ENCODE measurements around the gene NDUFA9.

NDUFA9 gene

DNA sequence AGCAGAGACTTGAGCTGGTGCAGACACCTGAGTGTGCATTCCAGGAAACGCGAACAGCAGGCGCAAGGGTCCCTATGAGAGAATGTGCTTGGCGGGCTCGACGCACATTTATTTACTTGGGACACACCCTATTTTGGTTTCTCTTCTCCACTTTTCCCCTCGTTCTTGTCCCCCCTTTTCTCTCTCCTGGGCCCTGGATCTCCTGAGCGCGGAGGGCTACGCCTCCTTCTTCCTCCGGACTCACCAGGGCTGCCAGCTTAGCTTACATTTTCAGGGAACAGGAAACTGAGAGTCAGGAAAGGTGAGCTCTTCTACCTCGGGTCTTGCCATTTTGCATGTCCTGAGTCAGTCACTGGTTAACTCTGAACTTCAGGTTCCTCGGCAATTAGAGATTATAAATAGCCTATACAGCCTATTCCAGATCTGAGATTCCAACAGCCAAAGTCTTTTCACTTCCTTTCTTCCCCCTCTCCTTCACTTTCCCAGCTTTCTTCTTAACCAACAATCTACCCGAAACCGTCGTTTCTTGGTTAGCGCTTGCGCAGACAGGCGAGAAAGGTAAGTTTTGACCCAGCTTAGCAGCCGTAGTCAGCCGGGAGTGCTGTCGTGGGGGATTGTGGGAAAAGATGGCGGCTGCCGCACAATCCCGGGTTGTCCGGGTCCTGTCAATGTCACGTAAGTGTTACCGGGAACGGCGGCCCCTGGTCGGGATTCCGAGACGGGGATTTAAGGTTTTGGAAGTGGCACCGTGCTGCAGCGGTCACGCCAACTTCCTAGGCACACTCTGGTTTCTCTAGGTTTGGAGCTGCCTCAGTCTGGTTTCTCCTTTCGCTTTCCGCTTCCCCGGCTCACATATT, at the start of gene NDUFA9, which contains the start of gene AKAP3:
Gene NDUFA9 (plus strand): TSS at position 614 of the 857 bp plus-strand sequence. CDS start 13 bp downstream, at position 627.
Gene AKAP3 (minus strand): TSS at position 551 of the 857 bp plus-strand sequence. CDS start 10,855 bp downstream, outside the sequence.
- DNase-seq = peak; percentile 72 to 80

DNA sequence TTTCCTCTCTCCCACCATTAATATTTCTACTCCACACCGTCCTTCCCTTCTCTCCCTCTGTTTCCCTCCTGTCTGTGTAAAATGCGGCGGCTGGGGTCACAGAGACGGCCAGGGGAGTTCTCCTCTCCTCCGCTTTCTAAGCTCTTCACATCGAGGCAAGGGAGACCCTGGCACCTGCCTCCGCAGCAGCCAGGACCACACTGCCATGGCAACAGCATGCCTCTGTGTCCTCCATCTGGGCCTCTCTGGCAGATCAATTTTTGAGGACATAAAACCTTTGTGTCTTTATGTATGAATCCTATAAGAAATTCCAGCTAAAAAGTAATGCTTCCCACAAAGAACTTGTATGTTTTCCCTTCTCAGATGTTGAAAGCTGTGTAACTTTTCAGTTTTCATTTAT, 45.5 kb upstream of the NDUFA9 start:
- DNase-seq = no peak

DNA sequence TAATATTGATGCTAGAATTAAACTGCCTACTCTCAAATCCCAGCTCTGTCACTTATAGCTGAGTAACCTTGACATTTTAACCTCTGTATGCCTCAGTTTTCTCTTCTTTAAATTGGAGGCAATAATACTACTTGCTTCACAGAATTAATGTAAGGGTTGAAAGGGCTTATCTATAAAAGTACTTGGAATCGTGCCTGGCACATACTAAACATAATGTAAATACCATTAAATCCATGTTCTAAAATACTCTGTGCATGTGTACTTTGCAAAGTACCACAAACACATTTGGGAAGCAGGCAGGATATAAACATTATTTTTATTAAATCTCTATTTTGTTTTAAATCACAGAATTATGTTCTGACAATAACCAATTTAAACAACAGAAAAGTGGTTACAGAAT, 45.0 kb upstream of the NDUFA9 start:
- DNase-seq = no peak

DNA sequence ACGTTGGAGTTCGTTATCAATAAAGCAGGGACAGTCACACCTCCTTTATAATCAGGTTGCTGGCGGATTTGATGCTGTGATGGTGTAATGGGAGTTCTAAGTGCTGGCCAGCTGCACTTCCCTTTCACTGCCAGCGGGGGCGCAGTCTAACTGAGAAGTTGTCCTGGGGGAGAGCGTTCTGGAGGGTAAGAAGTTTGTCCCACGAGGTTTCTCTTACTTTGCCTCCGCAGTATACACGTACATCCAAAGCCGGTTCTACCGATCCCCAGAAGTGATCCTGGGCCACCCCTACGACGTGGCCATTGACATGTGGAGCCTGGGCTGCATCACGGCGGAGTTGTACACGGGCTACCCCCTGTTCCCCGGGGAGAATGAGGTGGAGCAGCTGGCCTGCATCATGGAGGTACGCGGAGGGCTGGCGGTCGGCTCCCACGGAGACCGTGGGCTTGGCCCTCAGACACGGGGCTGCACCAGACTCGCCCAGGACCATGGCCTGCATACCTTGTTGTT, 44.2 kb upstream of the NDUFA9 start:
- peak; percentile 76 to 88 for DNase-seq

DNA sequence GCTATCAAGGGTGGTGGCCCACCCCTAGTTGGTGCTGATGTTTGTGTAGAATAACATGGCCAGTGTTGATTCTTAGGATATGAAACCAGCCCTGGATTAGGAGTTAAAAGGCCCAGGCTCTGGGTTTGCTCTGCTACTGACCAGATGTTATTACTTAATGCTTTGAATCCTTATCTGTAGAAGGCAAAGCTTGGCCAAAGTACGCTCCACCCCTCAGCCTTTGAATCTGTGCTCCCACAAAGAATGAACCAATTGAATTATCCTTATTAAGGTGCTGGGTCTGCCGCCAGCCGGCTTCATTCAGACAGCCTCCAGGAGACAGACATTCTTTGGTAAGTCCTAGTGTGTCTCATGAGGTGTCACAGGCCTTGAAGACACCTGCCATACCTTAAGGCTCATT, 41.9 kb upstream of the NDUFA9 start:
- no peak for DNase-seq

DNA sequence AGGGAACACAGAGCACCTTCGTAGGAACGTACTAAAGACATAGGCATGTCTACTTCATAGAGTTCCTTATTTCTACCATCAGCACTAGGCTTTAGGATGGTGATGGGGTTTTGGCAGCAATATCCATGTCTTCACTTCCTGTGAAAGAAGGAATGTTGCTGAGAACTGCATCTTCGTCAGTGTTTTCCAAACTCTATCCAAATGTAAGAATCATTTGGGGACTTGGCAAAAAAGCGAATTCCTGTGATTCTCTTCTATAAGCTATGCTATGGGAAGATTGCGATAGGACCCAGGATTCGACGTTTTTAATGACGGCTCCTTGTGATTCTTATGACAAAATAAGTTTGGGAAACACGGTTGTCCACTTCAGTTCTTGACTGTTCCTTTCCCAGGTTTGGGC, 39.8 kb upstream of the NDUFA9 start:
- no peak for DNase-seq

DNA sequence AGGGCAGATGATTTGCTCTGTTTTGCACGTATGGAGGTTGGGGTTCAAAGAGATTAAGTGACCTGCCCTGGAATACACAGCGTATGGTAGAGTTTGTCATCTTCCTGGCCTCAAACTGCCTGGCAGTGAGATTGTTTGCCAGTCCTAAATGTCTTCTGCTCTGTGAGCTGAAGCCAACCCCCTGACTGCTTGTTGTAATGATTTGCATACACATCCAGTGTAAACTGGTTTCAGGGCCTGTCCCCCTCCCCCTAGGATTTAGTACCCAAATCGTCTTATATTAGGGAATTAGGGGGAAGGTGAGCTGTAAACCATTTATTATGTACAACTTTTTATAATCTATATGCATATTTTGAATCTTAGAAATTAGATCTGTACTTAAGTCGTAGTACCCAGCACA, 38.4 kb upstream of the NDUFA9 start:
- DNase-seq = no peak

DNA sequence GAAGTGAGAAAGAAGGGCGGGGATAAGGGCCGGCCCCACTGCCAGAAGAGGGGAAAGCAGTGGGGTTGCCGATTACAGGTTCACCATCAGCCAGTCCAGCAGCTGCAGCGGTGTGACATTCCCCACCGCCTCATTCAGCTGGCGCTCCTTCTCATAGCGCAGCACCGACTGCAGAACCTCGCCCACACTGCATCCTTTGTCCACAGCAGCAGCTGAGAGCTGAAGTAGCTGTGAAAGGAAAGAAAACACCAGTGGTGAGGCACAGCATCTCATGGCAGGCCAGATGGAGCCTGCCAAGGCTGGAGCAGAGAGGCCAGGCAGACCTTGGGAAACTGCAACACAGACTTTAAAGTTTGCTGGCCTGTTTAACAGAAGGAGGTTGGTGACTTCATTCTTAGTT, 33.2 kb upstream of the NDUFA9 start:
- no peak for DNase-seq

DNA sequence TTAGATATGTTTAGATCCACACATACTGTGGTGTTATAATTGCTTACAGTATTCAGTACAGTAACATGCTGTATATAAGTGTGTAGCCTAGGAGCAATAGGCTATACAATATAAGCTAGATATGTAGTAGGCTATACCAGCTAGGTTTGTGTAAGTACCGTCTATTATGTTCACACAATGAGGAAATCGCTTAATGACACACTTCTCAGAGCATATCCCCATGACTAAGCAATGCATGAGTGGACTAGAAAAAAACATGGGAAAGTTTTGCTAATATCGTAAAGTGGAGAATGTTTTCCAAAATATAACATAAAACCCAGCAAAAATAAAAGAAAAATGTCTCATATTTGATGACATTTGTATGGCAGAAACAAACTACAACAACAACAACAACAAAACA, 27.4 kb upstream of the NDUFA9 start:
- no peak for DNase-seq

DNA sequence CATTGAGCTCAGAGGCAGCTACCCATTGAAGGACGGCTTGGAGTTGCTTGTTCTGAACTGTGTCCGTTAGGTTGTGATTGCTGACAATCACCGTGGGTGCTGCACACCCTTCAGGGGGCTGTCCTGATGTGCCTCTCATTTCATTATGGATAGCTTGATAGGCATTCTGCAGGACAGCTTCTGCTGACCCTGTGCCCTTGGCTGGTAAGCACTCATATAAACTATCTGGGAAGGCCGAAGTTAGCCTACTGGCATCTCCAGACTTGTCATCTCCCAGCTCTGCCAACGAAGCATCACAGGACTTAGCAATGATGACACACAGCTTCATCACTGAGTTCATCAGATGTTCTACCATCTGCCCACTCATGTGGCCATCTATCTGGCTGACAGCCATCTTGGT, 22.4 kb upstream of the NDUFA9 start:
- no peak for DNase-seq

DNA sequence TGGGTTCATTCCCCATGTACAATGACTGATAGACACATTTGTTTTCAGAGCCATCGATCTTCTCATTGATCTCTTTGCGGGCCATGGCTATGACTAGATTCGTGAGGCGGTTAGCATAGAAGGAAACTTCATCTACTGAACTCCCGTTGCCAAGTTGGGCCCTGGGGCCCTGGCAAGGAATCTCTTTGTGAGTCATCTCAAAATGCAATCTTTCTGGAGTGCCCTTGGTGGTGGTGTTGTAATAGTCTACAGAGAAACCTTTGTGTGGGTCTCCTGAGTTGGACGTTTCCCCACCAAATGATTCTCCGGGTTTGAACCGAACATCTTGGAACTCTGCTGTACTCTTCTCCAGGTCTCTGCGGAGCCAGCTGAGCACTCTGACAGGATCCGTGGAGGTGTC, 20.5 kb upstream of the NDUFA9 start:
- no peak for DNase-seq

DNA sequence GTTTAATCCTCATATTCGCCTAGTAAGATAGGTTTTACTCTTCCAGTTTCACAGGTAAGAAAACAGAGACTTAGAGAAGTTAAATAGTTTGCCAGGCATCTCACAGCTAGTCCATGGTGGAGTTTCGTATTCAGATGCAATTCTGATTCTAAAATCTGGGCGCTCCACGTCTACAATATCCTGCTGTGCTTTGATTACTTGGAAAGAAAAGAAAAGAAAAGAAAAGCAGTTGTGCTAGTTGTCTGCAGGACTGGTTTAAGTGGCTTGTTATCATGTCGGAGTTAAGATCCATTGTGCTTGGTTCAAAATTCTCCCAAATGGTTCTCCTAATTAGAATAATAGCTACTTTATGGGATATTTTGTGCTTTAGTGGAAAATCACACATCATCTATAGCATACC, 18.7 kb upstream of the NDUFA9 start:
- no peak for DNase-seq

DNA sequence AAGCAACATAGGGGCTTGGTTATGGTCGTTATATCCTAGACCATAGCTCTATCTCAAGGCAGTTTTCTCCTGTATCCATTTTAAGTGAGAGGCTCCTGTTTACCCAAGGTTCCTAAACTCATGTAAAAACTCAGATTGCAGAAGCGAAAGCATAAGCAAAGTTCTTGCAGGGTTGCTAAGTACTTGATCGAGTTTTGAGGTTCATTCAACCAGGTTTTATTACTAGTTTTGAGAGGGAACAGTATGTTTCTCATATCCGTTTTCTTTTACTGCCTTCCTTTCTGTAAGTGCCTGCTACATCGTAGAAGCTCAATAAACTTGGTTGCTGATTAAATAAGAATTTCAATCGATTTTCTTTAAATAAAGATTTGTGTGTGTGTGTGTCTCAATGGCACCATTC, 5.2 kb upstream of the NDUFA9 start:
- no peak for DNase-seq

DNA sequence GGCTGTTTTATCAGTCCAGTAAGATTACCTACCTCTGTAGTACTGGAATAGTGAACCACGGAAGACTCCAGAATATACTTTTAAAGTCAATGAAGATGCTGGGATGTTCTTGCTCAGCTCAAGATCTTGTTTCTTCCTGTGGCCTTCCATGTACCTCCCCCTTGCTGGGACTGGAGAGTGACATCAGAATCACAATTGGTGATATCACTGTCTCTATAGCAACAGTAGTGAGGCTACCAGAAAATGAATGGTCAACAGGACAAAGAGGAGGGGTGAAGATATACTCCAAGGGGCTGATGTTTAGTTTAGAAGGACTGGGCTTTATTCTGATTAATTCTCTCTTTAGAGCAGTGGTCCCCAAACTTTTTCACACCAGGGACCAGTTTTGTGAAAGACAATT, 3.9 kb upstream of the NDUFA9 start:
- DNase-seq = no peak

DNA sequence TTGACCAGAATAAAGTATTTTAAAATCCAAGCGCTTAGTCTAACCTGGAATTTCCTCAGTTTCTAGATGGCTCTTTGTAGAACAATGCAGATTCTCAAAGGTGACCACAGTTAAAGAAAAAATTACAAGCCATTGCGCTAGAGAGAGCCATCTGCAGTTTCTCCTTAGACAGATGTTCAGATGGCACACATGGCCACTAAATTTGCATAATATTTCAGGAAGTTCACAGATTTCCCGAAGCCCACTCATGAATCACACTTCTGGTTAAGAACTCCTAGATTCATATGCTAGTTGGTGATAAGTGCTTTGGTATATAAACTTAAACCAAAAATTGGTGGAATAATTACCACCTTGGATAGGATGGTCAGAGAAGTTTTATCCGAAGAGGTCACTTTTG, 812 bp upstream of the NDUFA9 start:
- DNase-seq = no peak

DNA sequence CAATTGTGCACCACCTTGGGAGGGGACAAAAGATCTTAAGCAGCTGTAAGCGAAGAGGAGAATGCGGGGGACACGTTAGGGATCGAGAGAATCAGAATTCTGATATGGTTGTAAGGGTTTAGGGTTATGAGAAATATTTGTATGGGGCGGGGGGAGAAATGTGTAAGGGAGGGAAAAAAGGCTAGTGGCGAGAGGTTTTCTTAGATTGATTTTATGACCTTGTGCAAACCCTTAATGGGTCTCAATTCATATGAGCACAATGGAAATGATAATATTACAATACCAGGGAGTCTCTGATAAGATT, 396 bp downstream of the NDUFA9 start:
- DNase-seq = no peak

DNA sequence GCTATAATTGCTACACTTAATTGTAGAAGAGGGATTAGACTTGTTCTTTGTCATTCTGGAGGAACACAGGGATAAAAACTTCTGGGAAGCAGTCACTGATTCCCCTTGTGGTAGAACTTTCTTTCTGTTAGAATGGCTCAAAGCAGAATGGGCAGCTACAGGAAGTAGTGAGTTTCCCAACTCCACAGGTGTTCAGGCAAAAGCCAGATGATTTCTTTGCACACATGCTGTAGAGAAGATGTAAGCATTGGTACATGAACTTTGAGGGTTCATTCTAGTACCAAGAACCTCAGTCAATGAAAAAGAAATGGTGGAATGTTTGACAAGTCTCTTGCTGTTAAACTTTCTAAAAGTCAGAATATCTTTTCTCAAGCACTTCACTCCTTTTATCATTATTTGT, 4.3 kb downstream of the NDUFA9 start:
- no peak for DNase-seq

DNA sequence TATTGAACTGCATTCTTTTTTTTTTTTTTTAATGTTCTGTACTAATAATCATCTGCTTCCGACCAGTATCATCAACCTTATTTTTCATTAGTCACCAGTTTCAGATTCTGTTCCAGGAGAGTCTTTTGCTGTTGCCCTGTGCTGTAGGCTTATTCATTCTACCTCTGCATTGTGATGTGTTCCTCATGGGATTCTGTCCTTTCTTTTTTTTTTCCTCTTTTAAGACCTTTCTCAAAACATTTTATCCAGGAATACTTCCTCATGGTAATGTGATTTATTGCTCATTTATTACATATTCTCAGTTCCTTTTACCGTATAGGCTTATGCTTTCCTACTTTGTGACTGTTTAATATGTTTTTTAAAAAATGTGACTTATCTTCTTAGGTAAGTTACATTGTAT, 4.8 kb downstream of the NDUFA9 start:
- no peak for DNase-seq

DNA sequence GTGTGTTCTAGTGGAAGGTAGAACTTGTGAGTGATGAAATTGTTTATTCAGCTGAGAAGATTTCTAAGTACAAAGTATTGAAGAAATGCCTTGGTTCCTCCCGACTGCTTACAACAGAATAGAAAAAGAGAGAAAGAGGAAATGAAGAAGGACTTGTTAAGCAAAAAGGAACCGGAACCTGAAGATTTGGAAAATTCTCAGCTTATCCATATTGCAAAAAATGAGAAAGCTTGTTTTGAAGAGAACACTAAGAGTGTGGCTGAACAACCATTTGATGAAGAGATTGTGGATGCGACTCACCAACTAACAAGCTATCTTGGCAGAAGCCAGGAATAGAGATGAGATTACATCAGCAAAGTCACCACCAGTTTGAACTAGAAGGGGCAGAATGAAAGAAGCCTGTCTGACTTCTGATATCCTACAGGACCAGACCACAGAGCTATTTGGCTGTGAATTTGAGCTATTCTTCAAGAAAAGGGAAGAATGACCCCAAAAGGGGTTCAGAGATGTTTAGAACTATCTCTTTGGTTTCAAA, 15.1 kb downstream of the NDUFA9 start:
- no peak for DNase-seq

DNA sequence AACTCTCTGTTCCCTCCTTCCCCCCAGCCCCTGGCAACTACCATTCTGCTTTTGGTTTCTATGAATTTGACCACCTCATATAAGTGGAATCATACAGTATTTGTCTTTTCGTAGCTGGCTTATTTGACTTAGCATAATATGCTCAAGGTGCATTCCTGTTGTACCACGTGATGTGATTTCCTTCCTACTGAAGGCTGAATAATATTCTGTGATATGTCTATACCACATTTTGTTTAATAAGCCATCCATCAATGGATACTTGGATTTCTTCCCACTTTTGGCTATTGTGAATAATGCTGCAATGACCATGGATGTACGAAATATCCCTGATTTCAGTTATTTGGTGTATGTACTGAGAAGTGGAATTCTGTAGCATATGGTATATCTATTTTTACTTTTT, 16.3 kb downstream of the NDUFA9 start:
- no peak for DNase-seq

DNA sequence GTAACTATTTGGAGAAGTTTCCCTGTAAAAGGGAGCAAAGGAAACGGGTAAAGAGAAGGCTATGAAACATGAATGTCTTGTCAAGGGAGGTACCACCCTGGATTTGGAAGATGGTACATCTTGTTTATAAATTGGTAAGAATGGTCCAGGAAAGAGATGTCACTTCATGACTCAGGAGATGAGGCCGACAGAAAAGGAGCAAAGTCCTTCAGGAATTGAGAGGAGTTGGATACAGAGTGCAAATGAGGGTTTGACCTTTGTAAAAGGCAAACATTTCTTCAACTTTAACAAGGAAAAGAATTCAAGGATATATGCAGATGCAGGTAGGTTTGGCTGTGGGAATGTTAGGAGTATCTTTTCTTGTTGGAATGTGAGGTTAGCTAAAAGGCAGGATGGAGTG, 30.8 kb downstream of the NDUFA9 start:
- no peak for DNase-seq

DNA sequence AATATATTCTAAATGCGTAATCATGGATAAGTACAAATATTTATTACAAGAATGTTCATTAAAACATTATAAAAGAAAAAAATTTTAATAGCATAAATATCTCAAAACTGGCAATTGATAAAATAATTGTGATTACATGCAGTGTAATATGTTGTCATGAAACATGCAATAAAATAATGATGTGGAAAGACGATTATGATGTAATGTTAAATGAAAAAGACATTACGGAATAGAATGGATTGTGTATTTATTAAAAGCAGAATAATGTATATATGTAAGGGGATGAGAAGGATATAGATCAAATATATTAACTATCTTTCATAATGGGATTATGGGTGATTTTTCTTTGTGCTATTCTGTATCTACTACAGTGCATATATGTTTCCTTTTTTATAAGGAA, 32.8 kb downstream of the NDUFA9 start:
- no peak for DNase-seq

DNA sequence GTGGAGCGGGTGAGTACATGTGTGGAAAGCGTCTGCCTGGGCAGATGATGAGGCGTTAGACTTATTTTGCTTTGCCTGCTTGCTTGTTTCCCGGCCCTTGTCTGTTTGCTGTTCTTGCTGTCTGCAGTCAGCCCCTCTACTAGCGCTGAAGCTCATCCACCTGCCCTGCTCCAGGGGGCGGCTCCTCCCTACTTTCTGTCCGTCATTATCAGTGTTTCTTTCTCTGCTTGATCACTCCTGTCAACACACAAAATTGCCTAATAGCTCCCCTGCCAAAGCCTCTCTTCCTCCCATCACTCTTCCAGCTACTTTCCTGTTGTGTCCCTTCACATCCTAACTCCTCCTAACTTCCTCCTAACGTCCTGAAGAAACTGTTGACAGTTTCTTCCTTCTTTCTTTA, 36.4 kb downstream of the NDUFA9 start:
- peak in 1 of 2 experiments; percentile 3 for DNase-seq

DNA sequence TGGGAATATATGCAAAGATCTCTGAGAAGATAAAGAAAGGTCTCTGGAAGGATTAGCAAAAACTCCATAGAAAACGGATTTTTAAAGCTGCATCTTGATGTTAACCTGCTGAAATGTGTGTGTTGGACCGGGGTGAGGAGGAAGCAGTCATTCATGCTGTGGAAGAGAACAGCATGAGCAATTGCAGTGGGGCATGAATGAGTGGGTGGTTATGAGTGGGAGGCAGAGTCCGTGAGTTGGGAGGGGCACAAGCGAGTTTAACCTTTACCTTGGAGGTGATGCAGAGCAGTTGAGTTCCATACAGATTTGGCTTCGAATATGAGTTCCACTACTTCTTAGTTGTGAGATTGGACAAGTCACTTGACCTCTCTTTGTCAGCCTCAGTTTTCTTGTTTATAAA, 41.8 kb downstream of the NDUFA9 start:
- DNase-seq = no peak

Data from NCI-H1930 (cell line).